Coronary artery (tissue), 2 donors: Measurements from ENCODE around the gene DSCAML1.
"Not testable (repeated sequence)": the region's sequence is repeated elsewhere in the genome, so short reads cannot be mapped to it uniquely, and the experiment has no call there.

ENCODE experiments used
- DNase-seq: peaks from one replicate; pipeline ENCODE4 v3.0.0-alpha.2; 2017; ENCODE audit warnings: low spot score
- H3K27ac ChIP-seq, 2 donors: fragments of 200-600 bp; sonication (generic); one replicate each; pipeline ENCODE4 v1.5.1; 2016 to 2019
- H3K4me3 ChIP-seq: fragments of 200-600 bp; sonication (generic); 2 replicates; pipeline ENCODE4 v1.5.1; 2016; ENCODE audit warnings: mild to moderate bottlenecking, moderate library complexity
- TF ChIP-seq, protein P1 (sequence below): fragments of 200-600 bp; sonication (generic); IDR thresholded peaks from one replicate; pipeline ENCODE4 v1.5.1; 2019; ENCODE audit warnings: antibody characterized with exemption

Gene DSCAML1

DNA sequence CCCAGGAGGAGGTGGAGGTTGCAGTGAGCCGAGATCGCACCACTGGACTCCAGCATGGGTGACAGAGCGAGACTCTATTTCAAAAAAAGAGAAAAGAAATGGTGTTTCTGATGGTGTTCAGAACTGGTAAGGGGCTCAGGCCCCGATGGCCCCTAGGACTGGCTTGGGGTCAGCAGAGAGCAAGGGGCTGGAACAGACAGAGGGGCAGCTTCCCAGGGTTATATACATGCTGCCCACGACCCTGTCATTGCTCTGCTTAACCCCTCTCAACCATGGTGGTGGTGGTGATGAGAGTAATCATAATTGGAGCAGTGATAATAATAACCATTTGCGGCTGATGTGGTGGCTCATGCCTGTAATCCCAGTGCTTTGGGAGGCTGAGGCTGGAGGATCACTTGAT lies 390.0 kb downstream of the DSCAML1 start:
- TF ChIP-seq, protein P1, sequence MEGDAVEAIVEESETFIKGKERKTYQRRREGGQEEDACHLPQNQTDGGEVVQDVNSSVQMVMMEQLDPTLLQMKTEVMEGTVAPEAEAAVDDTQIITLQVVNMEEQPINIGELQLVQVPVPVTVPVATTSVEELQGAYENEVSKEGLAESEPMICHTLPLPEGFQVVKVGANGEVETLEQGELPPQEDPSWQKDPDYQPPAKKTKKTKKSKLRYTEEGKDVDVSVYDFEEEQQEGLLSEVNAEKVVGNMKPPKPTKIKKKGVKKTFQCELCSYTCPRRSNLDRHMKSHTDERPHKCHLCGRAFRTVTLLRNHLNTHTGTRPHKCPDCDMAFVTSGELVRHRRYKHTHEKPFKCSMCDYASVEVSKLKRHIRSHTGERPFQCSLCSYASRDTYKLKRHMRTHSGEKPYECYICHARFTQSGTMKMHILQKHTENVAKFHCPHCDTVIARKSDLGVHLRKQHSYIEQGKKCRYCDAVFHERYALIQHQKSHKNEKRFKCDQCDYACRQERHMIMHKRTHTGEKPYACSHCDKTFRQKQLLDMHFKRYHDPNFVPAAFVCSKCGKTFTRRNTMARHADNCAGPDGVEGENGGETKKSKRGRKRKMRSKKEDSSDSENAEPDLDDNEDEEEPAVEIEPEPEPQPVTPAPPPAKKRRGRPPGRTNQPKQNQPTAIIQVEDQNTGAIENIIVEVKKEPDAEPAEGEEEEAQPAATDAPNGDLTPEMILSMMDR = no peak
- no peak overlapping the region for H3K4me3 ChIP-seq
- no peak overlapping the region for H3K27ac ChIP-seq
- no peak for DNase-seq

DNA sequence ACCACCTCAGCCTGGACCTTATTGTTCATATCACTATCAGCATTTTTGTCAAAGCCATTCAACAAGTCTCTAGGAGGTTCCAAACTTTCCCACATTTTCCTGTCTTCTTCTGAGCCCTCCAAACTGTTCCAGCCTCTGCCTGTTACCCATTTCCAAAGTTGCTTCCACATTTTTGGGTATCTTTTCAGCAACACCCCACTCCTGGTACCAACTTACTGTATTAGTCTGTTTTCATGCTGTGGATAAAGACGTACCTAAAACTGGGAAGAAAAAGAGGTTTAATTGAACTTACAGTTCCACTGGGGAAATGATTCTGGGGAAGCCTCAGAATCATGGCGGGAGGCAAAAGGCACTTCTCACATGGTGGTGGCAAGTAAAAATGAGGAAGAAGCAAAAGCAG lies 391.1 kb downstream of the DSCAML1 start:
- not testable (repeated sequence) for H3K4me3 ChIP-seq, DNase-seq, H3K27ac ChIP-seq

- DNase-seq, H3K4me3 ChIP-seq, H3K27ac ChIP-seq: not testable (repeated sequence)
Observed at GRCh38 chr11:117399100-117399840, 397.7 kb downstream of the DSCAML1 start.

DNA sequence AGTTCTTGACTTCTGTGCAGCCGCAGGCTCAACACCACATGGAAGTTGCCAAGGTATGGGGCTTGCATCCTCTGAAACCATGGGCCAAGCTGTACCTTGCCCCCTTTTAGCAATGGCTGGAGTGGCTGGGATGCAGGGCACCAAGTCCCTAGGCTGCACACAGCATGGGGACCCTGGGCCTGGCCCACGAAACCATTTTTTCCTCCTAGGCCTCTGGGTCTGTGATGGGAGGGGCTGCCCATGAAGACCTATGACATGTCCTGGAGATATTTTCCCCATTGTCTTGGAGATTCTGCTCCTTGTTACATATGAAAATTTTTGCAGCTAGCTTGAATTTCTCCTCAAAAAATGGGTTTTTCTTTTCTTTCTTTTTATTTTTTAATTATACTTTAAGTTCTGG lies 398.4 kb downstream of the DSCAML1 start:
- H3K27ac ChIP-seq, DNase-seq, H3K4me3 ChIP-seq: not testable (repeated sequence)

DNA sequence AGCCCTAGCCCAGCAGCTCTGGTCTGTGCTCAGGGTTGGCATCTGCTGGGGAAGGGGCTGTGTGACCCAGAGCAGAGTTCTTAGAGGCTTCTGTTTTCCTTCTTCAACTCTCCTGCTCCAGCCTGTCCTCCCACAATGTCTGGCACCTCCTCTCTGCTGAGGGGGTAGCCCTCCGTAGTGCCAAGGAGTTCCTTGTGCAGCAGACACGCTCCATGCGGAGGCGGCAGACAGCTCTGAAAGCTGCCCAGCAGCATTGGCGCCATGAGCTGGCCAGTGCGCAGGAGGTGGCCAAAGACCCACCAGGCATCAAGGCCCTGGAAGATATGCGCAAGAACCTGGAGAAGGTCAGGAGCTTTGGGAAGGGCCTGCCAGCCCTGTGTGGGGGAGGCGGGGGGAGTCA lies 400.0 kb downstream of the DSCAML1 start:
- DNase-seq = no peak
- TF ChIP-seq, protein P1 = no peak
- H3K4me3 ChIP-seq = no peak overlapping the region
- no peak overlapping the region for H3K27ac ChIP-seq

- TF ChIP-seq, protein P1 = no peak
- no peak overlapping the region for H3K4me3 ChIP-seq
- H3K27ac ChIP-seq = no peak overlapping the region
- no peak for DNase-seq
Observed at GRCh38 chr11:117395476-117395875, 401.5 kb downstream of the DSCAML1 start.

DNA sequence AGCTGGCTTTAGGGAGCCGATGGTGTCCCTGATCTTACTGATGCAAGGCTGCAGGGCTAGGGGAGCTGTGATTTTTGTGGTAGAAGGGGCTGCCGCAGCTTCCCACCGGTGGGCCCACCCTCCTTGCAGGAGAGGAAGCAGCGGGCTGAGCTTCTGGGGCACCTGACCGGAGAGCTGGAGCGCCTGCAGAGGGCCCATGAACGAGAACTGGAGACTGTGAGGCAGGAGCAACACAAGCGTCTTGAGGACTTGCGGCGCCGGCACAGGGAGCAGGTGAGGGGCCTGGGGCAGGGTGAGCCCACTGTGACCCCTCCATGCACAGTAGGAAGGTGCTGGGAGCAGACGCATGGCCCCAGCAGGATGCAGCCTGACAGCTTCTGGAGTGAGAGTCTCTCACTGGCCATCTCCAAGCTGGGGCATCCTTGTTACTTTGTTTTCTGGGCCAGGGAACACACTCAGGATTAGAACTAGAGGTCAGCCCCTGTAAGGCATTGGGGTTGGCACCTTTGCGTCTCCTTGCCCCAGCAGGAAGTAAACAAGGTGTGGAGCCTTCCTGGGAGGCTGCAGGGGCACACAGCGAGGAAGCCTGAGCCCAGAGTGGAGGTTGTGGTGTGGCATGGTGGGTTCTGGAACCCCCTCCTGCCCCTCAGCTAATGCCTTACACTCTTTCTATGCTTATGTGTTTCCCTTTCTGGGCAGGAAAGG lies 402.6 kb downstream of the DSCAML1 start:
- Histone ChIP-seq H3K27ac (no peak overlapping the region), H3K4me3 (no peak overlapping the region)
- no peak for DNase-seq
- TF ChIP-seq, protein P1 = no peak

GRCh38 chr11:117392979-117393378 lies 404.0 kb downstream of the DSCAML1 start:
- TF ChIP-seq, protein P1 = no peak
- DNase-seq = no peak
- Histone ChIP-seq H3K4me3 (no peak overlapping the region), H3K27ac (no peak overlapping the region)
